Nephron progenitor cell (in vitro differentiated cells): ENCODE measurements around the gene CCDC102A.
A peak's percentile ranks its signal among the peaks of the same experiment; 100 is the strongest.

Experiments
- DNase-seq: peaks from one replicate; pipeline ENCODE4 v3.0.0; 2021
- H3K27ac Mint-ChIP-seq: 2 replicates; pipeline ENCODE4 v1.8.0; 2021; ENCODE audit warnings: mild to moderate bottlenecking, moderate library complexity, mixed read lengths
- H3K27me3 Mint-ChIP-seq: 2 replicates; pipeline ENCODE4 v1.8.0; 2021; ENCODE audit warnings: mild to moderate bottlenecking, low read depth, mixed read lengths; ENCODE audit not compliant: poor library complexity
- H3K36me3 Mint-ChIP-seq: 2 replicates; pipeline ENCODE4 v1.8.0; 2021; ENCODE audit warnings: low read depth, mixed read lengths
- H3K4me1 Mint-ChIP-seq: 2 replicates; pipeline ENCODE4 v1.8.0; 2021; ENCODE audit warnings: mixed read lengths
- H3K4me3 Mint-ChIP-seq: 2 replicates; pipeline ENCODE4 v1.8.0; 2021; ENCODE audit warnings: mild to moderate bottlenecking, moderate library complexity, mixed read lengths
- H3K9me3 Mint-ChIP-seq: 2 replicates; pipeline ENCODE4 v1.8.0; 2021; ENCODE audit warnings: mild to moderate bottlenecking, moderate library complexity, mixed read lengths
- CTCF ChIP-seq: fragments of 200-600 bp; sonication (generic); IDR thresholded peaks from 2 replicates; pipeline ENCODE4 v1.5.0; 2021; ENCODE audit warnings: antibody characterized with exemption

CCDC102A gene

GRCh38 chr16:57537194-57537505 is 779 bp upstream of the CCDC102A start:
- Mint-ChIP-seq H3K36me3 (no peaks in the 10 kb centered on the region), H3K4me3 (peak overlapping the region; percentile 80), H3K27ac (no peak overlapping the region), H3K4me1 (peaks cover 54% of the 10 kb centered on the region), H3K27me3 (peaks cover 18% of the 10 kb centered on the region), H3K9me3 (no peaks in the 10 kb centered on the region)
- DNase-seq: no peak
- no peak for TF ChIP-seq CTCF

GRCh38 chr16:57535680-57536305 is 578 bp downstream of the CCDC102A start:
- Mint-ChIP-seq H3K36me3 (no peaks in the 10 kb centered on the region), H3K4me1 (peaks cover 63% of the 10 kb centered on the region), H3K4me3 (peak overlapping the region; percentile 86), H3K27me3 (peaks cover 24% of the 10 kb centered on the region), H3K27ac (no peak overlapping the region), H3K9me3 (no peaks in the 10 kb centered on the region)
- peak; percentile 96 for DNase-seq
- TF ChIP-seq CTCF: no peak

GRCh38 chr16:57534881-57535658 is 1.3 kb downstream of the CCDC102A start:
- no peaks in the 10 kb centered on the region for H3K36me3 Mint-ChIP-seq
- TF ChIP-seq CTCF: no peak
- H3K27ac Mint-ChIP-seq: no peak overlapping the region
- H3K9me3 Mint-ChIP-seq: no peaks in the 10 kb centered on the region
- peak overlapping the region; percentile 86 for H3K4me3 Mint-ChIP-seq
- peaks cover 26% of the 10 kb centered on the region for H3K27me3 Mint-ChIP-seq
- DNase-seq: no peak
- H3K4me1 Mint-ChIP-seq: peaks cover 70% of the 10 kb centered on the region

- TF ChIP-seq CTCF: no peak
- no peaks in the 10 kb centered on the region for H3K9me3 Mint-ChIP-seq
- peaks cover 77% of the 10 kb centered on the region for H3K4me1 Mint-ChIP-seq
- peak overlapping the region; percentile 38 for H3K27ac Mint-ChIP-seq
- peak overlapping the region; percentile 86 for H3K4me3 Mint-ChIP-seq
- DNase-seq: no peak
- H3K27me3 Mint-ChIP-seq: peaks cover 33% of the 10 kb centered on the region
- H3K36me3 Mint-ChIP-seq: peaks cover 5% of the 10 kb centered on the region
These were observed 2.0 kb downstream of the CCDC102A start for GRCh38 chr16:57534337-57534880.

GRCh38 chr16:57533431-57534336 is 2.7 kb downstream of the CCDC102A start:
- Mint-ChIP-seq H3K4me3 (peak overlapping the region; percentile 86), H3K9me3 (no peaks in the 10 kb centered on the region), H3K36me3 (peaks cover 7% of the 10 kb centered on the region), H3K27me3 (peaks cover 38% of the 10 kb centered on the region), H3K4me1 (peaks cover 79% of the 10 kb centered on the region), H3K27ac (peak overlapping the region; percentile 86)
- no peak for TF ChIP-seq CTCF
- DNase-seq: no peak
